Stimulated activated CD4-positive, alpha-beta T cell treated with anti-CD3 and anti-CD28 coated beads, Interleukin-2, amount 100 ng/mL, for 4 hours (primary cell): ENCODE data around the gene CCDC160.
"Not testable (repeated sequence)": the region's sequence is repeated elsewhere in the genome, so short reads cannot be mapped to it uniquely, and the experiment has no call there.

Experiments
- DNase-seq: peaks from one replicate; pipeline ENCODE4 v3.0.0-alpha.2; 2020; ENCODE audit warnings: low read depth

CCDC160 gene

DNA sequence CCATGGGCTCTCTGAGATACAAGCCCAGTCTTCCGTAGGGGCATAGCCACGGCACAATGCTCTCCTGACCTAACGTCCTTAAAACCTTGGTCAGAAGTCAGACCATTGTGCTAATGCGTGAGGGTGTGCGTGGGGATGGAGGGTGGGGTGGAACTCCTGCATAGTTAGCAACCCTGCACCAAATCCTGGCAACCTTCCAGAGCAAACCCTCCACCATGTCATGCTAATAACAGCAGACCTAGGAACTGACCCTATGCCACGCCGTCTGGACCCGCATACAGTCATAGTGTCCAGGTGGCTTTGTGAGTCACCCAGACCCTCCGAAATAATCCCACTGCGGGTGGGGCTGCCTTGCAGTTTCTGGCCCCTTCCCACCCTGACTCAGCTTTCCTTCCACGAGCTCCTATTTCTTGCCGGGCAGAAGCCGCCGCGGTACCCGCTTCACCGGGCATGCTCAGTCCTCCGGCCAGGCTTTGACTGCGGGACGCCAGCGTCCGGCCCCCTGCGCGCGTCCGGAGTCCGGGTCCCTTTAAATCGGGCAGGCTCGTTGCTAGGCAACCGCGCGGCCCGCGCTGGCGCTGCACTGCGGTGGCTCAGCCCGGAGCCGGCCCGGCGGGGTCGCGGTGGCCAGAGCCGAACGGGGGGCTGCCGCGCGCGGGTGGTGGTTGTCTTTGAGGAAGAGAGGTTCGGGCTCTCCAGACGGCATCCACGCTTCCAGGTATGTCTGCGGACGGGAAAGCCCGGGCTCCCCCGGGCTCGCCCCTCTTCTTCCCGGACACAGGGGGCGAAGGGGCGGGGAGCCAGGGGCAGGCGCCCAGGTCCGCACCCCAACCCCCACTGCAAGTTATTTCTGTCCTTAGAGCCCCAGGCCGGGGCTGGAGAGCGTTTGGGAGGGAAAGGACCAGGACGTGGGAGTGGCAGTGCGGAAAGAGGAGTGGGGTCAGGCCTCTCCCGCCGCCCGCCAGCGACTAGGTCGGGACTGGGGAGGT is at the start of gene CCDC160:
Gene CCDC160 (plus strand): TSS at position 557 of the 989 bp plus-strand sequence. CDS start 7,619 bp downstream, outside the sequence.
- no peak for DNase-seq

DNA sequence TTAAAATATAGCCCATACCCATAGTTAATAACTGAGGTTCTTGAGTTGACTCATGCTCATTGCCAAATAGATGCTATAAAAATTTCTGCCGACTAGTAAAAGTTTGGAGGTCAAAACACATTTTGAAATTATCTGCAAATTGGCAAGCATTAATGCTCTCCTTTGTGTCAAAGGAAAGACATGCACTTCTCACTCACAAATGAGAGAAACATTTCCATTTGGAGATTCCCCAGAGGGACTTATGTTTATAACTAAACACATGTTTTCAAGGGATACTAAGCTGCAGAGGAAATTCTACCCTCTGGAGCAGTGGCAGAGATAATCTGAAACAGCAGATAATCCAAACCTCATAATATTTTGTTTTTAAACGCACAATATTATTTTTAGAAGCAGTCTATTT is 45.7 kb upstream of the CCDC160 start:
- DNase-seq = no peak

DNA sequence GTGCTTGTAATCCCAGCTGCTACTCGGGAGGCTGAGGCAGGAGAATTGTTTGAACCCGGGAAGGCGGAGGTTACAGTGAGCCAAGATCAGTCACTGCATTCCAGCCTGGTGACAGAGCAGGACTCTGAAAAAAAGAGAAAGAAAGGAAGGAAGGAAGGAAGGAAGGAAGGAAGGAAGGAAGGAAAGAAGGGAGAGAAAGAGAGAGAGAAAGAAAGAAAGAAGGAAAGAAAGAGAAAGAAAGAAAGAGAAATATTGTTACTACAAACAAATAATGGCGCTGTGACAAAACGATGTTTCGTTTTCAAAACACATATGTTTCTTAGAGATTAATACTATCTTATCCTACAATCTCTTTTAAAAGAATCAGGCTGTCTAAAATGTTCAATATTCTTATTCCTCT is 42.1 kb upstream of the CCDC160 start:
- DNase-seq = no peak

DNA sequence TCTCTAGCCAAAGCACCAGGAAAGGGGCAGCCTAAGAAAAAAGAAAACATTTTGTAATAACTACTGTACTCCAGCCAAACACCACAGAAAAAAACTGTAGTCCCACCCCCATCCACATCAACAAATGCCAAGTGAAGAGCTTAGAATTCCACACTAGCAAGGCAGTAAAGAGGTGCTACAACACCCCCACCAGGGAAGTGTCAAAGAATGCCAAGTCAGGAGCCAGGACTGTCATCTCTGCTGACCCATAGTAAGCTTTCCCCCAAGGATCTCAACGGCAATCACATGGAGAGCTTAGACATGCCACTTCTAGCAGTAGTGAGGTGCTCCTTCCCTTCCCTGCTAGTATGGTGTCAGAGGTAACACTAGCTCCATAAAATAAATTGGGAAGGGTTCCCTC is 34.4 kb upstream of the CCDC160 start:
- no peak for DNase-seq

DNA sequence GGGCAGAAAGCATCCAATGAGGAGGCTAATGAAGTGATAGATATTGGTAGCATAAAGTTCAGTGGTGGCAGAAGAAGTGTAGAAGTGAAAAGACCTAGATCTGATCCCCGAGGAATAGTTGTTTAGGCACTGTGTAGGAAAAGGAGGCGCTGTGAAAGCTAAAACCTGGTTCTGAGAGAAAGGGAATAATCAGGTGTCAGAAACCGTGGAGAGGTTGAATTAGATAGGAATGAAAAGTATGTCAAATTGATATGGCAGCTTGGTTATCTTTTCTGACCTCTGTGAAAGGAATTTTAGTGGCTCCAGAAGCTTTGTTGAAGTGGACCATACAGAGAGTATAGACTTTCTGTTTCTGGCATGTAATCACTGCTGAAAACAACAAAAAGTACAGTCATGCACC is 30.8 kb upstream of the CCDC160 start:
- DNase-seq = no peak

DNA sequence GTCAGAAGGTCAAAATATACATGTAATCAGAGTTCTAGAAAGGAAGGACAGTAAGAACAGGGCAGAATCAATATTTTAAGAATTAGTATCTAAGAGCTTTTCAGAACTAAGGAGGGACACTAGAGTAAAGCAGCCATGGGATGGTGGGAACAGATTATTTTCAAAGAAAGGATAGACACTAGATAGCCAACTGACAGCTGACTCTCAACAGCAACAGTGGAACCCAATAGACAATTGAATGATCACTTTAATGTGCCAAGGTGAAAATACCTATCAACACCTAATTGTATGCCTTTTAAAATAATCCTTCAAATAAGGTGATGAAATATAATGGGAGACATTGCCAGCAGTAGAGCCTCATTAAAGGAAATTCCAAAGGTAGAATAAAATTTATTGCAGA is 26.5 kb upstream of the CCDC160 start:
- no peak for DNase-seq

DNA sequence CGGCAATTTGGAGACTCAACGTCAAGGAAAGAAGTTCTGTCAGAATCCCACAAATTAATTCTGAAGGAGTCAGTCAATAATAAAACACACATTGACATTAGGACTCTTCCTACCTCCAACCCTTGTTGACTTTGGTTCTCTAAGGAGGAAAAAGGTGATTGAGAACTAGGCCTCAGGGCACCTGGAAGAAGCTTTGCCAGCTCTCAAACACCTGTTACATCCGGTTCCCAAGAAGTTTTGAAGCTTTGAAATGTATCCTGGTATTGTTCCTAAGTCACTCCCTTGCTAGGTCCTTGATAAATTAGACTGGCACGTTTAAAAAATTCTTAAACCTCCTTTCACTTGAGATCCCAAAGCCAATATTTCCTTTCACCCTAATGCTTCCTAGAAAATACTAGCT is 1.7 kb upstream of the CCDC160 start:
- DNase-seq = no peak

DNA sequence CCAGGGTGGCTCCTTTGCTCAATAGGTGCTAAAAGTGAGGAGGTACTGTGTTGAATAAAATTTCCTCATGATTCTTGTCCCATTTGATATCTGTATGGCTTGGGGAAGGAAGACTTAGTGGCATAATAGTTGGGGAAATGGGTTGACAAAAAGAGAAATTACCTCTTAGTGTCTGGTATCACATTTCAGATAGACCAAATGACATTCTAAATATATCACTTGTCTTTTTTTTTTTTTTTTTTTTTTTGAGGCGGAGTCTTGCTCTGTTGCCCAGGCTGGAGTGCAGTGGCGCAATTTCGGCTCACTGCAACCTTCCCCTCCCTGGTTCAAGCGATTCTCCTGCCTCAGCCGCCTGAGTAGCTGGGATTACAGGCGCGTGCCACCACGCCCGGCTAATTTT is 1.2 kb downstream of the CCDC160 start:
- not testable (repeated sequence) for DNase-seq

DNA sequence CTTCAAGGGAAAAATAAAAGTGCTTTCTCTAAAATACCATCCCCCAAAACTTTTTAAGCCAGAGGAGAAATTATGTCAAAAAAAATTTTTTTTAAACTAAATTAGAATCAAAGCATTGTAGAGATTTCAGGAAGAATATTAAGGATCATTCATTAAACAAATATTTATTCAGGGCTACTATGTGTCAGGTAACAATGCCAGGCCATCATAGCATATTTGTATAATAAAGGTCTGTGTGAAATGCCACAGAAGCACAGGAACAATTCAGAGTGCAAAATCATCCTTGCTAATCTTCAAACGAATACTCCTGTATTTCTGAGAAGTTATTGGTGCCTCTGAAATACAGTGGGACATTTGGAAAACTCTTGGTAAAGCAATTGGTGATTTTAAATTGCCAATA is 2.0 kb downstream of the CCDC160 start:
- DNase-seq = no peak

DNA sequence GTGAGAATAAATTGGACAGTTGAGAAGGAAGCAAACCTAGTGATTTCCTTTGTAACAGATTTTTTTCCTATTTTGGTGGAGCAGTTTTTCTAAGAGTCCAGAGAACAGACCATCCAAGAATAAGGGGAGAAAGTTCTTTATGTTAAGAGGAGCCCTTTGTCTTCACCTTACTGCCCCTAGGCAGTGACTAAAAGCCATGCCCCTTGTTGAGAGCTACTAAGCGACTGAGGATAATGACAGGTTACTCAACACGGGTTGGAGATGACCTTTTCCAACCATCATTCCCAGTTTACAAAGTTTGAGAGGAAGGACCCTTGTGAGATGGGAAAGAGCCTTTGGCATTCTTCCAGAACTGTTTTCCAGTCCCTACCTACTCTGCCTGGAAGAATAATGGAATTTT is 3.2 kb downstream of the CCDC160 start:
- no peak for DNase-seq

DNA sequence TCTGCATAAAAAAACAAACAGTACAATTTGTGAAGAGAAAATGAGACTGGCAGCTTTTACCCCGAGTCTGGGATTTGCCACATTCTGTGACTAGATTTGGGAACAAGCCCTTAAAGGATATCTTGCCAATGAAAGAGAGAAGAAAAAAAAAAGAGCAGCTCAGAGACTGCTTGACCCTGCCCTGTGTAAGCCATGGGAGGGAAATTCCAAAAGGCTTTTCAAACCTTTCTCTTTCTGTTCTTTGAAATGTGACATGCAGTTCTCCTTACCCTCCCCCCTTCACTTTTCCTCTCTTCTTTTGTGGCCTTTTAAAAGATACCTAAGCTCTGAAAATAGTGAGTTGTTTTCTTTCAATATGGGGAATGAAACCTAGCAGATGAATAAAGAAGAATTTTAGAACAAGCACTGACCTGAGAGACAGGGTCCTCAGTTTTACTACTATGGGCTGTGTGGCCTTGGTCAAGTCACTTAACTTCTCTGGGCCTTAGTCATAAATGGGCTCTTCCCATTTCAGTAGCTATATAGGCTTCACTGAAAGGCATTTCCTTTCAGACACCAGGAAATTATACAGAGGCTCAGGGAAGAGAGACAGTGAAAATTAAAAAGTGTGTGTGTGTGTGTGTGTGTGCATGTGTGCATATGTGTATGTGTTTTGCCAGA is 5.1 kb downstream of the CCDC160 start:
- no peak for DNase-seq

DNA sequence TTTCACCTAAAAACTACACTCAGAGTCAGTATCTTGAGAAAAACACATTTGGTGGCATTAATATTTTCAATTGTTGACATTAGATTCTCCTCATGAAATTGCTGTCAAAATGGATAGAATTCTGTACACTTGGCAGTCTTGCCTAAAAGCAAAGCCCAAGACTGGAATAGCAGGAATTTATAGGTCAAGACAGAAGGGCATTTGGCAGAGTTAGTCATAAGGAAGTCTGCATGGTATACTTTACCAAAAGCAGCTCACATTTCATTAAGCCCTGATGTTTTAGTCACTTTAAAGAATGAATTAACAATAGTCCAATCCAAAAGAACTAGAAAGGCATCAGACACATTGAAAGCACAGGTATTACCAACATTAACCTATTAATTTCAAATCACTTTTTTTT is 7.1 kb downstream of the CCDC160 start:
- no peak for DNase-seq

DNA sequence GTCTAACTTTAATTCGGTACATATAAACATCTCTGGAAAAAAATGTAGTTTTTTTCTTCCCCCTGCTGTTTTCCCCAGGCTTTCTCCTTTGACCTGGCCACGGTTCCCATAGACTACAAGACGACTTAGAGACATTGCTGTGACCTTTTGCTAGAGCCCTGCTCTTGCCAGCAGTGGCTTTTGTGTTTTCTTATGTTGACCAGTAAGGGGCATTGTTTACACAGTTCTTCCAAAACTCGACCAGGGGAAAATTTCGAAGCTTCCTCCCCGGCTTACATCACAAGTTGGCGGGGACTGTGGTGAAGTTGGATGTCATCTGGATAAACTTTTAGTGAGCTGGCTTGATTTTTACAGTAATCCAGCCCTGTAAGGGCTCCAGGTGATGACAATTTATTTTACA is 9.3 kb downstream of the CCDC160 start:
- no peak for DNase-seq

DNA sequence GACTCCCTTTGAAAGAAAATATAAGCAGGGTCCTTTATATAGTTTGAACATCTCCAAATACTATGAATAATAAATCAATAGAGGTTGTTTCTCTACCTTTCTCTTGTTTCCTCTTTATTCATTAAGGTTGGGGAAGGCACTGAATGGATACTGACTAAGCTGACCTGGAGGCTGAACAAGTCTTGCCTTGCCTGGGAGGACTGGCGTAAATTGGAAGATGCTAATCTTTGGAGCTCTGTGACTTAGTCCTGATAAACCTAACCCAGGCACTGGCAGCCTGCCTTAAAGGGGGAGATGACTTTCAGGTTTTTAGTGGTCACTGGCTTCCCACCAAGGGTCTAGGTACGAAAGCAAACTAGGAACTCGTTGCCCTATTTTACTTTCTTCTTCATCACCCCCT is 10.5 kb downstream of the CCDC160 start:
- DNase-seq = no peak

DNA sequence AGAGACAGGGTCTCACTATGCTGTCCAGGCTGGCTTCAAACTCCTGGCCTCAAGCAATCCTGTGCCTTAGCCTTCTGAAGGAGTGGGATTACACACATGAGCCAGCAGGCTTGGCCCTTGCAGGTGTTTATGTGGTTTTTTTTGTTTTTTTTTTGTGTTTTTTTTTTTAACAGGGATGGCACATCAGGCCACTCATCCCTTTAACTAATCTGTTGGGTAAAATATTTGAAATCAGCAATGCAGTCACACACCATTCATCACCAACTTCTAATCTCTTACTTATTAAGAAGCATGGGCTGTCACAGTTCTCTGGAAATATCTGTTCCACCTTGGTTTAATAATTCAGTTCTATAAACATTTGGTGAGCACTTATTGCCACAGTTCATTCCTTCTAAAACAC is 12.3 kb downstream of the CCDC160 start:
- DNase-seq = no peak

DNA sequence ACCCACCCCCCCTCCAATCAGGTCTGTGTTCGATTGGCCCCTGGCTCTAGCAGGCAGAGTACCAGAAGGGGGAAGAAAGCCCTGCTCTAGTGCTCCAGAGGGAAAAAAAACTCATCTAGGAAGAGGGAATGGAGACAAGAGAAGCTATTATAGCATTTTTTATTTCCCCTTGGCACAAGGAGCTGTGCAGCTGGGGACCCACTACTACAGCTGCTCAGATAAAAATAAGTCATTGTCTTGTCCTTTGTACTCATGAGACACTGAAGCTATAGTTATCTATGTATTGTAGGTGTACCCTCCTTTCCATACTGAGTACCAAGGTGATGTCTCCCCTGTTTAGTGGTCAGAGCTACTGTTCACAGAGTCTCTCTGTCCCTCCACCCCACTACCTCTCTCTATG is 14.3 kb downstream of the CCDC160 start:
- DNase-seq = no peak

DNA sequence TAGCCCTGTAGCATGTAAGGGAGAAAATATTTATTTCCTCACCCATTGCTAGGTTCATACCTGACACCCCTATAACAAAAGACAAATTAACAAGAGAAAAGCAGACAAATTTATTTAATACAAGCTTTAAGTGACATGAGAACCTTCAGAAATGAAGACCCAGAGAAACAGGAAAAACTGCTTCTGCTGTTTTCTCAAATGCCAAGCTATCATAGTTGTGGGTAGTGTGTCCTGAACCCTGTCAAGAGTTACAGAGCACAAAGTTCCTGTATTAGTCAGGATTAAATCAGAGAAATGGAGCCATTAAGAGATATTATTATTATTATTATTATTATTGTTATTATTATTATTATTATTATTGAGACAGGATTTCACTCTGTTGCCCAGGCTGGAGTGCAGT is 17.5 kb downstream of the CCDC160 start:
- no peak for DNase-seq

DNA sequence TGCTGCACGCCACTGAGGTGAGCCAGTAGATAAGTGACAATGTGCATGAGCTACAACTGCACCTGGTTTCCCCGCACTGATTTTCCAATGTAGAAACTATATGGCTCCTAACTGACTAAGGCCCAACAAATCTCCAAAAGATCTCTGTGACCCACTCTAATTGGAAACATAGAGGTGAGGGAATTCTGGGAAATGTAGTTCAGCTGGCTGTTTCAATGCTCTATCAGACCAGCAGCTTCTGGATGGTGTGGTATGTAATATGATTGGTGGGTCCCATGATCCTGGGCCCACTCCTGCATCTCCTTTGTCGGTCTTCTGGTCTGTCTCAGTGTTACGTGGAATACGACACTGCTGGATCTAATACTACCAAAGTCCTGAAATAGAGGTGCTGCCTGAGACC is 18.6 kb downstream of the CCDC160 start:
- DNase-seq = no peak

DNA sequence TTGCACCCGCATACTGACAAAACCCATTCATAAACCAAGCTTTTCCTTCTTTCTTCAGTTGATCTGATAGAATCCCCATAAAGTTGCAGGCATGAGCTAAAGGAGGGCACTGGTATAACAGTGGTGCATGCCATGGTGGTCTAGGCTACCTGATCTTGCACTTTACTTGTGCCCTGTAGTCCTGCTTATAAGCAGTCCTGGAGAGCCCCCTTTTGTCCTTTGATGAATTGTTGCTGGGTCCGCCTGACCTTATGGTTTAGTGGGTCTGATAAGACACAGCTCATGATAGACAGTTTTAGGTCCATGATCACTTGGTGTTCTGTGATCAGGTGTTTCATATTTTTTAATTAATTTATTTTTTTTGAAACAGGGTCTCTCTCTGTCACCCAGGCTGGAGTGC is 19.7 kb downstream of the CCDC160 start:
- no peak for DNase-seq

DNA sequence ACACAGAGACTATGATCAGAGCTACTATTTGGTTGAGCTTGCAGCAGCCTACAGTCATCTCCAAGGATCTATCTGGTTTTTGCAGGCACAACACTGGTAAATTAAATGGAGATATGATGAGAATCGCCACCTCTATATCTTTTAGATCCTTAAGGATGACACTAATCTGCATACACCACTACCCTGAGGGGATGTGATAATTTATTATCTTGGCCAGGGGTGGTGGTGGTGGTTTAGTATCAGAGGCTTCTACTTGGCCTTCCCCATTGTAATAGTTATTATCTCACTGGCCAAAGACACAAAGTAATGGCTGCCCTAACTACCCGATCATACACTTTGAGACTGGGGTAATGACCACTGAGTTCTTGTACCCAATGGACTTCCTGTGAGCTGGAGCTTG is 21.2 kb downstream of the CCDC160 start:
- no peak for DNase-seq

DNA sequence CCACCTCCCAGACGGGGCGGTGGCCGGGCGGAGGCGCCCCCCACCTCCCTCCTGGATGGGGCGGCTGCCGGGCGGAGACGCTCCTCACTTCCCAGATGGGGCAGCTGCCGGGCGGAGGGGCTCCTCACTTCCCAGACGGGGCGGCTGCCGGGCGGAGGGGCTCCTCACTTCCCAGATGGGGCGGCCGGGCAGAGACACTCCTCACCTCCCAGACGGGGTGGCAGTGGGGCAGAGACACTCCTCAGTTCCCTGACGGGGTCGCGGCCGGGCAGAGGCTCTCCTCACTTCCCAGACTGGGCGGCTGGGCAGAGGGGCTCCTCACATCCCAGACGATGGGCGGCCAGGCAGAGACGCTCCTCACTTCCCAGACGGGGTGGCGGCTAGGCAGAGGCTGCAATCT is 49.0 kb downstream of the CCDC160 start:
- not testable (repeated sequence) for DNase-seq

DNA sequence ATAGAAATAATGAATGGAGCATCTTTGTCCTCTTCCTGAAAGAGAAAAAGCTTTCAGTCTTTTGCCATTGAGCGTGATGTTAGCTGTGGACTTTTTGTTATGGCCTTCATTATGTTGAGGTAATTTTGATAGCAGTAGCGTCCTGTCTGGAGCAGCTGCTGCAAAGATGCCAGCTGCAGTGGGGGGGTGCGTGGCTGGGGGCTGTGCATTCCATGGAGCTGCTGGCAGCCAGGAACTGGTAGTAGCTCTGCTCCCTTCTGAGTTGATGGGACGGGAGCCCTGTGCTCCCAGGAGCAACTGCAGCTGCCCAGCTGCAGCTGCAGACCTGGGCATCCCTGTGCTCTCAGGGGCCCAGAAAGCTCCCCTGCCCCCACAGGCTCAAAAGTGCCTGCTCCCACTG is 50.4 kb downstream of the CCDC160 start:
- no peak for DNase-seq

DNA sequence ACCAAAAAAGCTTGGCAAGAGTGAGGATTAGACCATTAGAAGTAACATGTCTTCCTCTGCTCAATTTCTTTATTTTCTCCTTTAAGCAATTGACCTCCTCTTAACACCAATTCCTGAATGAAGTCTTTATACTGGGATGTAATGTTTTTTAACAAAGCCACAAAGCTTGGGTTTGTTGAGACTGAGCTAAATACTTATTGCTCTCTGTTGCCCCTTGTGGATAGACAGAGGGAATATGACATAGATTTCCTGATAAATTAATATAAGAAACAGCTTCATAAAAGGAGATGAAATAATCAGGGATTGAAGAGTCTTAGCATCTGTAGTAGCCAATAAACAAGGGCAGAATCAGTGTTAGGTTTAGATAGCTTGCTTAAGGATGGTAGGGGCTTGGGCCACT is 57.6 kb downstream of the CCDC160 start:
- no peak for DNase-seq
